HUES48 (cell line): ENCODE results near the gene FAM234B.
"Not testable (repeated sequence)": the region's sequence is repeated elsewhere in the genome, so short reads cannot be mapped to it uniquely, and the experiment has no call there.

Experiments used
- H3K27ac ChIP-seq: one replicate; pipeline ENCODE4 v1.7.0; 2013; ENCODE audit warnings: low read depth, low read length, inconsistent platforms
- H3K27me3 ChIP-seq: 2 replicates; pipeline ENCODE4 v1.6.1; 2013; ENCODE audit warnings: mild to moderate bottlenecking, low read length; ENCODE audit not compliant: control insufficient read depth, insufficient read depth
- H3K36me3 ChIP-seq: 2 replicates; pipeline ENCODE4 v1.6.1; 2013; ENCODE audit warnings: low read length; ENCODE audit not compliant: control insufficient read depth, insufficient read depth
- H3K4me1 ChIP-seq: 2 replicates; pipeline ENCODE4 v1.6.1; 2013; ENCODE audit warnings: mild to moderate bottlenecking, low read length; ENCODE audit not compliant: control insufficient read depth, insufficient read depth
- H3K4me3 ChIP-seq: 2 replicates; pipeline ENCODE4 v1.5.1; 2013; ENCODE audit warnings: mild to moderate bottlenecking, low read depth, low read length
- H3K9ac ChIP-seq: 2 replicates; pipeline ENCODE4 v1.6.1; 2013; ENCODE audit warnings: mild to moderate bottlenecking, low read depth, low read length, moderate library complexity
- H3K9me3 ChIP-seq: 2 replicates; pipeline ENCODE4 v1.6.1; 2013; ENCODE audit warnings: low read length; ENCODE audit not compliant: control insufficient read depth, insufficient read depth

Gene FAM234B

GRCh38 chr12:13023811-13024530, 20.2 kb upstream of the FAM234B start:
- Histone ChIP-seq H3K27ac (no peak overlapping the region), H3K9me3 (no peaks in the 10 kb centered on the region)

GRCh38 chr12:13024531-13024916, 19.7 kb upstream of the FAM234B start:
- H3K4me3 ChIP-seq, result no peak overlapping the region
- H3K9ac ChIP-seq, result no peak overlapping the region
- peaks cover 14% of the 10 kb centered on the region for H3K4me1 ChIP-seq
- H3K27me3 ChIP-seq, result no peaks in the 10 kb centered on the region
- H3K36me3 ChIP-seq, result no peaks in the 10 kb centered on the region
- no peak overlapping the region for H3K27ac ChIP-seq
- no peaks in the 10 kb centered on the region for H3K9me3 ChIP-seq

More at GRCh38 chr12:13023811-13024530, 20.2 kb upstream of the FAM234B start:
- H3K4me1 ChIP-seq, result peaks cover 8% of the 10 kb centered on the region
- no peaks in the 10 kb centered on the region for H3K27me3 ChIP-seq
- H3K9ac ChIP-seq, result no peak overlapping the region
- H3K36me3 ChIP-seq, result no peaks in the 10 kb centered on the region
- H3K4me3 ChIP-seq, result no peak overlapping the region

GRCh38 chr12:13026286-13026685, 17.9 kb upstream of the FAM234B start:
- H3K9me3 ChIP-seq, result no peaks in the 10 kb centered on the region
- H3K4me3 ChIP-seq, result no peak overlapping the region
- H3K27ac ChIP-seq, result no peak overlapping the region
- H3K4me1 ChIP-seq, result peaks cover 30% of the 10 kb centered on the region
- H3K36me3 ChIP-seq, result no peaks in the 10 kb centered on the region
- H3K27me3 ChIP-seq, result no peaks in the 10 kb centered on the region
- H3K9ac ChIP-seq, result no peak overlapping the region

- Histone ChIP-seq H3K27ac (no peak overlapping the region), H3K9ac (no peak overlapping the region), H3K4me3 (no peak overlapping the region), H3K27me3 (no peaks in the 10 kb centered on the region), H3K9me3 (no peaks in the 10 kb centered on the region), H3K36me3 (no peaks in the 10 kb centered on the region), H3K4me1 (peaks cover 34% of the 10 kb centered on the region)
Measured at GRCh38 chr12:13027032-13027431, 17.1 kb upstream of the FAM234B start.

- no peak overlapping the region for H3K27ac ChIP-seq
- H3K36me3 ChIP-seq, result no peaks in the 10 kb centered on the region
- H3K9ac ChIP-seq, result no peak overlapping the region
- H3K4me3 ChIP-seq, result no peak overlapping the region
- H3K27me3 ChIP-seq, result no peaks in the 10 kb centered on the region
- H3K9me3 ChIP-seq, result no peaks in the 10 kb centered on the region
- H3K4me1 ChIP-seq, result peaks cover 34% of the 10 kb centered on the region
Measured at GRCh38 chr12:13027508-13027907, 16.7 kb upstream of the FAM234B start.

GRCh38 chr12:13028825-13029570, 15.2 kb upstream of the FAM234B start:
- H3K4me3 ChIP-seq, result no peak overlapping the region
- peaks cover 34% of the 10 kb centered on the region for H3K4me1 ChIP-seq
- no peak overlapping the region for H3K9ac ChIP-seq
- peak overlapping the region; percentile 63 for H3K27ac ChIP-seq
- no peaks in the 10 kb centered on the region for H3K27me3 ChIP-seq
- no peaks in the 10 kb centered on the region for H3K36me3 ChIP-seq
- H3K9me3 ChIP-seq, result no peaks in the 10 kb centered on the region

- Histone ChIP-seq H3K36me3 (no peaks in the 10 kb centered on the region), H3K9ac (no peak overlapping the region), H3K4me1 (peaks cover 34% of the 10 kb centered on the region), H3K9me3 (no peaks in the 10 kb centered on the region), H3K27me3 (no peaks in the 10 kb centered on the region), H3K27ac (no peak overlapping the region), H3K4me3 (no peak overlapping the region)
Measured at GRCh38 chr12:13030541-13031291, 13.5 kb upstream of the FAM234B start.

GRCh38 chr12:13032164-13032563, 12.0 kb upstream of the FAM234B start:
- Histone ChIP-seq H3K4me3 (no peak overlapping the region), H3K9me3 (no peaks in the 10 kb centered on the region), H3K27me3 (no peaks in the 10 kb centered on the region), H3K36me3 (no peaks in the 10 kb centered on the region), H3K9ac (no peak overlapping the region), H3K27ac (no peak overlapping the region), H3K4me1 (peaks cover 34% of the 10 kb centered on the region)

- Histone ChIP-seq H3K36me3 (no peaks in the 10 kb centered on the region), H3K27me3 (no peaks in the 10 kb centered on the region), H3K9ac (no peak overlapping the region), H3K27ac (no peak overlapping the region), H3K9me3 (no peaks in the 10 kb centered on the region), H3K4me1 (peaks cover 29% of the 10 kb centered on the region), H3K4me3 (no peak overlapping the region)
Measured at GRCh38 chr12:13033476-13033875, 10.7 kb upstream of the FAM234B start.

- peaks cover 13% of the 10 kb centered on the region for H3K4me1 ChIP-seq
- H3K4me3 ChIP-seq, H3K36me3 ChIP-seq, H3K27ac ChIP-seq, H3K27me3 ChIP-seq, H3K9ac ChIP-seq, H3K9me3 ChIP-seq: not testable (repeated sequence)
Measured at GRCh38 chr12:13035335-13035734, 8.8 kb upstream of the FAM234B start.

GRCh38 chr12:13036881-13037280, 7.3 kb upstream of the FAM234B start:
- H3K4me3 ChIP-seq, result no peak overlapping the region
- no peaks in the 10 kb centered on the region for H3K9me3 ChIP-seq
- no peak overlapping the region for H3K27ac ChIP-seq
- H3K27me3 ChIP-seq, result no peaks in the 10 kb centered on the region
- no peaks in the 10 kb centered on the region for H3K36me3 ChIP-seq
- no peak overlapping the region for H3K9ac ChIP-seq
- H3K4me1 ChIP-seq, result no peaks in the 10 kb centered on the region; the same call in 1 of the 2 replicates
